Activated CD4-positive, CD25-positive, alpha-beta regulatory T cell (primary cell): ENCODE data around the gene COPS2.

Source experiments
- DNase-seq, 4 experiments: peaks; one replicate each; lab custom pipeline; 2025; lab: John Stamatoyannopoulos, UW

The COPS2 gene

DNA sequence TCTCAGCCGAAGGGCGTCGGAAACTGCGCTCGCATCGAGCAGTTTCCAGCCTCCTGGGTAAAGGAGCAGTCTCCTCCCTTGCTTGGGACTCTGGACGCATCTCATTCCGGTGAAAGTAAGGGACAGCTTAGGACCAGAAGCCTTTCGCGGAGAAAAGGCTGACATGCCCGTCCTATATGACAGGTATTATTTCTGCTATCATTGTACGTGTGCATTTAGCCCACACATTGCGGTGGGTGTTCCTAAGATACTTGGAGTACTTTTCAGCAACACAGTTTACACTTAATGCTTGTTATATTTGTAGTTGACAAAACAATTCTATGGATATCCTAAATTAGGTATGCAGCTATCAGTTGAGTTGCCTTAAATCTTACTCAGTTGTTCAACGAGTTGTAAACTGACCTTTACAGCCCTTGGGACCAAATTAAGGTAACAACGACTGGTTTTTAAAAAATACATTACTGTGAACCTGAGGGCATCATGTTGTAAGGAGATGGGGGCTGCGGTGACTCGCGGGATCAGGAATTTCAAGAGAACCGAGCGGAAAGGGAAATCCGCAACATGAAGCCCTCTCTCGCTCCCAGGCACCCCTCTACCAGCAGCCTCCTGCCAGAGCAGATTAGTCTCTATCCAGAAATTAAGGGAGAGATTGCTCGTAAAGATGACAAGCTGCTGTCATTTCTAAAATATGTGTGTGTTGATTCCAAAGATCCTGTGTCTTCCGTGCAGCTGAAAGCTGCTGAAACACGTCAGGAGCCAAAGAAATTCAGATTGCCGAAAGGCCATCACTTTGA, 632 bp upstream of the COPS2 start:
- no peak for DNase-seq

DNA sequence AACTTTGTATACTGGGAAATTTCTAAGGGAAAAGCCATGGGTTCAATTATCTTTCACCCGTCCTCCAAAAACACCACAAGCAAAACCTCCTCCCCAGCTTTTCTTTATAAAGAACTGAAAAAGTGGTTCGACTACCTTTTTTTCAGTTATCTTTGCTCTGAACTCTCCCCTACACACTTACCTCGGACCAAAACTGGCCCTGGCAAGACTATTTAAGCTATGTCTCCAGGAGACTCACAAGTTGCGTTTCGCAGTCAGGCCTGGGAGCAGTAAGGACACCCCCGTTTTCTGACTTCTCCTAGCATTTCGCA, 645 bp downstream of the COPS2 start:
- no peak for DNase-seq

DNA sequence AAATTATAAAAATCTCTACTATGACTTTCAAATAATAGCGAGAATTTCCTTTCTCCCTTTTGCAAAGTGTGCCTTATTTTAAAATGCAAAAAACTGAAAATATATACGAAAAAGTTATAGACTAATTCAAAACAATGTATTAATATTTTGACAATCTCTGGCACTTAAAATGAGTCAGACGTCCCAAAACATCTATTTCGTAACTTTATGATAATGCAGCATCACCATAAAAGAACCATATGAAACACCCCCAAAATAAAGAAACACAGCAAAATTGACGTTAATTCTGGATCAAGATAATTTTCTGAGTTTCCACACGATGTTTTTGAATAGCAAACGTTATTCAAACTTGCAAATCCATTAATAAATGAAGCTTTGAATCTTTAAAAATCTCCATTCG, 1.0 kb downstream of the COPS2 start:
- no peak for DNase-seq

DNA sequence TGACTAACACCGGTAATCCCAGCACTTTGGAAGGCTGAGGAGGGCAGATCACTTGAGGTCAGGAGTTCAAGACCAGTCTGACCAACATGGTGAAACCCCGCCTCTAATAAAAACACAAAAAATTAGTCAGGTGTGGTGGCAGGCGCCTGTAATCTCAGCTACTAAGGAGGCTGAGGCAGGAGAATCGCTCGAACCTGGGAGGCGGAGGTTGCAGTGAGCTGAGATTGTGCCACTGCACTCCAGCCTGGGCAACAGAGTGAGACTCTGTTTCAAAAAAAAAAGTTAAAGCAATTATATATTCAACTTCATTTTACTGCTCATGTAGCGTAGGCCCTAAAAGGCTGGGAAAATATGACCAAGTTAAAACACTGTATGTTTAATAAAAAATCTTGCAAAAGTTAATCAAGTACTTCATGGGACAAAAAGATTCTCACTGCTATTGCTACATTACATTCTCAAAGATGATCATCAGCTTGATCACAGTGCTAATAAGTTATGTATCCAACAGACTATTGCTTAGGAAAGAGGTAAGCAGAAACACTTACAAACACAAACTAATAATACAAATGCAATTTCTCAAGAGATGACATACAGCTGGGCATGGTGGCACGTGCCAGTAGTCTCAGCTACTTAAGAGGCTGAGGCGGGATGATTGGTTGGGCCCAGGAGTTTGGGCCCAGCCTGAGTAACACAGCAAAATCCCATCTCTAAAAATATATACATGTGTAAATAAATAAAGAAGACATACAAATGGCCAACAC, 2.7 kb downstream of the COPS2 start:
- DNase-seq: no peak

GRCh38 chr15:49151831-49152230, 3.6 kb downstream of the COPS2 start:
- no peak for DNase-seq

DNA sequence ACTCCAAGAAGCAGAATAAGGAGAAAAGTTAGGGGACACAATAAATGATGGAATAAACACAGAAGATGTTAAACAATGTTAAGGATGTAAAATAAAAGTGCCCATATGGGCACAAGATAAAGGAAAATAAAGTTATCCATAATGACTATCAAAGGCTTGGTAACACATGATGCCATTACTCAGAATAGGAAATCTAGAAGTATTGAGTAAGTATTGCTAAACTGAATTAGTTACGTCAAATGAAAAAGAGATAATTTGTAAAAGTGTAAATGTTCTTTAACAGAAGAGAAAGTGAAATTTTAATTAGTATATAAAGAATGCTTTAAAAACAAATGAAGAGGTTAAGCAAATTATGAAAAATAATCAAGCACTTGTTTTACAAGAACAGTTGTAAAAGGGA, 6.7 kb downstream of the COPS2 start:
- DNase-seq: no peak

DNA sequence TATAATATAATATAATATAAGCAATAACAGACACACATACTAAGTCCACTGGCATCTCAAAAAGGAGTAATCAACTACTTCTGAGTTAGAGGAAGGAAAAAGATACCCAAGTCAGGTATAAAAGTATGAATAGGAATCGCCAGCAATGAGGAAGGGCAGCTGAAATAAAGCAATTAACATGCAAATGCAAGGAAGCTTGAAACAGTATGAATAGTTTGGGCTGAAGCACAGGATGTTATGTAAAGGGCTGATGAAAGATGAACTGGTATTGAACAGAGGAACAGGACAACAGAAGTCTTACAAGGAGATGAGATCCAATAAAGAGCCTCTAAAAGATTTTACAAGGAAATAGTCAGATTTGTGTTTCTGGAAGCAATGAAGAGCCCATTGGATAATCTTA, 7.1 kb downstream of the COPS2 start:
- DNase-seq: no peak

- no peak for DNase-seq
Observed at GRCh38 chr15:49145651-49146609, 9.5 kb downstream of the COPS2 start.

DNA sequence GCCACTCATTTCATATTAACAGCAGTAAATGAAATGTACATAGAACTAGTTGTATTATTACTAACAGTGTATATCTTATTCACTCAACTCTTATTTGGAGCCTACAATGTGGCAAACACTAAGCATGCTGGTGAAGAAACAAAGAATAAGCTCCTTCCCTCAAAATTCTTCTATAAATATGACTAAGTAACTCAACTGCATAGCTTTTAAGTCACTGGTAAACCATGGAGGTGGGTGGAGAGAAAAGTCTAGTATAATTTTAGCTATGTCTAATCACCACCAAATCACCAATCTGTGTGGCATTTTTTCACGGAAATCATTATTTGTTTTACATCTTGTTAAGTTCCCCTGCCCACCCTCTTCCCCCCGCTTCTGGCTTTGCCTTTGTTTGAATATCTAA, 17.5 kb downstream of the COPS2 start:
- DNase-seq: no peak

- DNase-seq: no peak
Observed at GRCh38 chr15:49135911-49136310, 19.5 kb downstream of the COPS2 start.

- no peak for DNase-seq
Observed at GRCh38 chr15:49135342-49135857, 20.0 kb downstream of the COPS2 start.

GRCh38 chr15:49134683-49135341, 20.6 kb downstream of the COPS2 start:
- no peak for DNase-seq

- no peak for DNase-seq
Observed at GRCh38 chr15:49131403-49131802, 24.0 kb downstream of the COPS2 start.

DNA sequence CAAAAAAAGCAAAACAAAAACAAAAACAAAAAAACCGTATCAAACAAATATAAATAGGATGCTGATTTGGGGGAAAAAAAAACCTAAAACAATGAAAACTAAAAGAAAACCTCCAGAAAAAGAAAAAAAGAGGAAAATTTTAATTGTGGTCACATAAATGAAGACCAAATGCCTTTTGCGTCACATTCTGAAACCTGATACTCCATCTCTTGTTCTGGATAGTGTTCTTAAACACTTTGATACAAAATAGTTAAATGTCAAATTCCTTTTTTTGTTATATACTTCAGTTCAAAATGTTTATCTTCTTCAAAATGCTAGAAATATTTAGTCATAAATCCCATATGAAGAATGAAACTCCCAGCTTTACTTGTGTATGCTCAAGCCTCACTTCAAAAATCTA, 31.0 kb downstream of the COPS2 start:
- no peak for DNase-seq

DNA sequence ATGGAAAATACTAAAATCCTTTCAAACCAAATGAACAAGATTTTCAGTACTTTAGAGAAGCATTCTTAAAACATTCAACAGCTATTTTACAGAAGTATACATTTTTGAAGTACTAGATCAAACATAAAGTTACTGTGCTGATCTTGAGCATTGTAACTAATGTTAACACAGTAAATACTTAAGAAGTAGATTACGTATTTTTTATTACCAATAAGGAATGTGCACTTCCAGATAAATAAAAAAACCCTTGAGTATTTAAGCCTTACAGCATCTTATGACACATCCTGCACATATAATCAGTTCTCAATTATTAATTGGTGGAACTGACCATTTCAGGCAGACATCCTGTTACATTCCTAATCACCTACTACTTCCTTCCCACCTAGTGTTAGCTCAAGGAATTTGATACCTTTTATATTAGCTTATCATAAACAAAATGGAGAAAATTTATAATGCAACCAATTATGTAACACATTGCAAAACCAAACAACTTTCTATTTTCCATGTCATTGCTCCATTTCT, 32.8 kb downstream of the COPS2 start:
- DNase-seq: no peak

DNA sequence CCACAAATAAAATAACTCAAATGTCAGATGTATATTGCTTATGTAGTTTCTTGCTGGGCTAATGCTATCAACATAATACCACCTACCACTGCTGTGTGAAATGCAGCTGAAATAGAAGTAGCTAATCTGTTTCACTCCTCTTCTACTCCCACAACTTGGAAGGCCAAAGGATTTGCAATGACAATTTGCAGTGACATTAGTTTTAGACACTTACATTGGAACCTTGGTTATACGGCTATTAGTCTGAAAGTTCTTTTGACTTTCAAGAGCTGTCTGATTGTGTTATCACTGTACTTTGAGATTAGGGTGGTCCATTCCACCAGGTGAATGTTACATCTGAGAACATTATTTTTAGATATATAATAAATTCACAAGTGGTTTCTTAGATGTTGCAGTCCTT, 33.5 kb downstream of the COPS2 start:
- no peak for DNase-seq

DNA sequence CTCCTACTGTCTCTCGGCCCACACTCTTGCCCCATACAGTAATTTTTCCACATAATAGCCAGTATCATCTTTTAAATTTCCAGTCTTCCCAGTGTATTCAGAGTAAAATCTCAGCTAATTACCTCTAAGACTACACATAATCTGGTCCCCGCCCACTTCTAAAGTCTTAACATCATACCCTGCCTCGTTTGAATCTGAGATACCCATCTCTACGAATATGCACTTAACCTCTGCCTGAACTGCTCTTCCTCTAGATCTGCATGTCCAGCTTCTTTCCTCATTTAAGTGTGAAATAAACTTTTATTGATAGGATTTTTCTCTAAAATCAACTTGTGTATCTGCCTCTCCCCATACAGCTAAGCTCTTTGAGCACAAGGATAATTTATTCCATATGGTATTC, 34.6 kb downstream of the COPS2 start:
- DNase-seq: no peak

DNA sequence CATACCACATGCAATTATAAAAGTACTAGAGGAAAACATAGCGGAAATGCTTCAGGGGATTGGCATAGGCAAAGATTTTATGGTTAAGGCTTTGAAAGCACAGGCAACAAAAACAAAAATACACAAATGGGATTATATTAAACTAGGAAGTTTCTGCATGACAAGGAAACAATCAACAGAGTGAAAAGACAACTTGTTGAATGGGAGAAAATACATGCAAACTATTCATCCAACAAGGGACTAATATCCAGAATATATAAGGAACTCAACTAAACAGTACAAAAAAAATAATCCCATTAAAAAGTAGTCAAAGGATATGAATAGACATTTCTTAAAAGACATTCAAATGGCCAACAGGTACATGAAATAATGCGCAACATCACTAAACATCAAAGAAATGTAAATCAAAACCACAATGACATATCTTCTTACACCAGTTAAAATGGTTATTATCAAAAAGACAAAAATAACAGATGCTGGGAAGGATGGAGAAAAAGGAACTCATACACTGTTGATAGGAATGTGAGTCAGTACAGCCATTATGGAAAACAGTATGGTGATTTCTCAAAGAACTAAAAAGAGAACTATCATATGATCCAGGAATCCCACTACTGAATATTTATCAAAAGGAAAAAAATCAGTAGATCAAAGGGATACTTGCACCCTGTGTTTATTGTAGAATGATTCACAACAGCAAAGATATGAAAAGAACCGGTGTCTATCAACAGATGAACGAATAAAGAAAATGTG, 39.1 kb downstream of the COPS2 start:
- no peak for DNase-seq

DNA sequence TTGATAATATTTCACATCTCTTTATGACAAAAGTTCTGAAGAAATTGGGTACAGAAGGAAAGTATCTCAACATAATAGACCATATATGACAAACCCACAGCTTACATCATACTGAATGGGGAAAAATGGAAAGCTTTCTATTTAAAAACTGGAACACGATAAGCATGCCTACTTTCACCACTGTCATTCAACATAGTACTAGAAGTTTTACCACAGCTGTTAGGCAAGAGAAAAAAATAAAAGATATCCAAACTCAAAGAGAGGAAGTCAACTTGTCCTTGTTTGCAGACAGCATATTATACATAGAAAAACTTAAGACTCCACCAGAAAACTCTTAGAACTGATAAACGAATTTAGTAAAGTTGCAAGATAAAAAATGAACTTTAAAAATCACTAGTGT, 40.3 kb downstream of the COPS2 start:
- DNase-seq: no peak

- DNase-seq: no peak
Observed at GRCh38 chr15:49110158-49110944, 45.0 kb downstream of the COPS2 start.
